Suprapubic skin (tissue), 4 donors: ENCODE measurements around the gene RHOB. TPM values are rescaled to one million over a fixed set of nuclear protein-coding genes. Genes with fewer than 3 reads are reported as not detected.

ENCODE experiments used
- DNase-seq, 2 donors: peaks; one replicate each; pipeline ENCODE4 v3.0.0-alpha.2; 2019; ENCODE audit warnings: low spot score in 2 of 2
- H3K27ac ChIP-seq: fragments of 200-600 bp; sonication (generic); one replicate; pipeline ENCODE4 v1.5.1; 2019
- H3K27me3 ChIP-seq: fragments of 200-600 bp; sonication (generic); one replicate; pipeline ENCODE4 v1.5.1; 2019
- H3K36me3 ChIP-seq: fragments of 200-600 bp; sonication (generic); one replicate; pipeline ENCODE4 v1.5.1; 2019
- H3K4me1 ChIP-seq: fragments of 200-600 bp; sonication (generic); one replicate; pipeline ENCODE4 v1.5.1; 2019
- H3K4me3 ChIP-seq: fragments of 200-600 bp; sonication (generic); one replicate; pipeline ENCODE4 v1.5.1; 2019; ENCODE audit warnings: mild to moderate bottlenecking
- H3K9me3 ChIP-seq: fragments of 200-600 bp; sonication (generic); one replicate; pipeline ENCODE4 v1.5.1; 2019
- EP300 ChIP-seq: sonication (generic); formaldehyde crosslinking; IDR thresholded peaks from one replicate; pipeline ENCODE4 v1.6.1; 2017; ENCODE audit warnings: antibody characterized with exemption
- POLR2A ChIP-seq, 2 donors: fragments of 450-650 bp; IDR thresholded peaks; one replicate each; pipeline ENCODE4 v1.6.1; 2017; ENCODE audit warnings: antibody characterized with exemption in 2 of 2, mild to moderate bottlenecking in 2 of 2, moderate library complexity in 2 of 2
- POLR2AphosphoS5 ChIP-seq, 3 donors: sonication (generic); formaldehyde crosslinking; IDR thresholded peaks; one replicate each; pipeline ENCODE4 v1.6.1; 2017; ENCODE audit warnings: antibody characterized with exemption in 3 of 3
- WGBS: methylation state at CpG from one replicate; pipeline ENCODE4 v1.1.5; 2018; 5-methylcytosine and 5-hydroxymethylcytosine counted together
- total RNA-seq, 4 donors: library from RNA; depleted of rRNA; stranded (reverse); fragments of >200 nt; gene quantifications; one replicate each; pipeline ENCODE4 v1.1.0, GENCODE V29; 2016
- TF ChIP-seq, protein P1 (sequence below), 2 donors: fragments of 200-600 bp in 1 of 2; fragments of 450-650 bp in 1 of 2; sonication (generic) in 1 of 2; IDR thresholded peaks; one replicate each; pipeline ENCODE4 v1.5.1; 2016 to 2019; ENCODE audit warnings: antibody characterized with exemption in 2 of 2, mild to moderate bottlenecking in 1 of 2, moderate library complexity in 1 of 2

Gene RHOB
- total RNA-seq, 4 donors from 2014 or later, result 404 to 719 (median 568) TPM

DNA sequence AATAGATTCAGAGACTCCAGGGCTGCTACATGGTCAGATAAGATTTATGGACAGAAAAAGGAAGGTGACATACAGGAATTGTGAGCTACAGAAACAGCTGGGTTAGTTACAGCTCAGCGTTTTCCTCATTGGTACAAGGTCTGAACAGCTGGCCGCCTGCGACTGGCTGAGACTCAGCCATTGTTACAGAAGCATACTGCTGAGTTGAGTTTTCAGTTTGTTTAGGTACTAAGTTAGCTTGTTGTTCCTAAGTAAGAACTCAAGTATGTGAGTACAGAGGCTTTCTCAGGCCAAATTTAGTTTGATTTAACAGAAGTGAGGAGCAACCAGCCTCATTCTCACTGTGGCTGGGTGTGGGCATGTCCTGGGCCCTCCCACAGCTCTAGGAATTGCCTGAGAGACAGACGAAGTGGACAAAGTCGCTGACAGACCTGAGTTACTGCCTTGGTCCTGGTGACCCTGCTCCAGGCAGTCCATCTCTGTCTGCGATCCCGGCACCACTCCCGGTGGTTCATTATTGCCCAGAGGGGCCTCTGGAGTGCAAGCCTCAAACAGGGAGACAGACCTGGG lies 27.8 kb upstream of the RHOB start:
- 48% methylated on average over 8 of the region's 8 CpGs for WGBS

DNA sequence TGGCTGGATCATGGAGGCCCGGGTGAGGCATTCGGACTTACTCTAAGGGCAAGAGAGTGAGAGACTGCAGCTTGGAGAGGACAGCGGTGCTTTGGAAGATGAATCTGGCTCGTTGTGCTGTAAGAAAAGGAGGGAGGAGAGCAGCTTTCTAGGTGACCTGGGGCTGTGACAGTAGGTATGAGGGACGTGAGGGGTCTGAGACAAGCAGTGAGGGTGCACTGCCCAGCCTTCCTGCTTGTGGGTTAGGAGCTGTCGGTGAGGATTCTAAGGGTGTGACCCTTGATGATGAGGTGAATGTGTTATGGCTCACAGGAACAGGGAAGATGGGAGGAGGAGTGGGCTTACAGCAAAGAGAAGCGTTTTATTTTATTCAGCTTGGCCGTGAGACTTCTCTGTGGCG lies 27.1 kb upstream of the RHOB start:
- no peaks in the 10 kb centered on the region for H3K9me3 ChIP-seq
- peaks cover 70% of the 10 kb centered on the region for H3K4me1 ChIP-seq
- 83% methylated on average over 9 of the region's 9 CpGs for WGBS
- H3K27ac ChIP-seq, result no peak overlapping the region
- TF ChIP-seq, protein P1, sequence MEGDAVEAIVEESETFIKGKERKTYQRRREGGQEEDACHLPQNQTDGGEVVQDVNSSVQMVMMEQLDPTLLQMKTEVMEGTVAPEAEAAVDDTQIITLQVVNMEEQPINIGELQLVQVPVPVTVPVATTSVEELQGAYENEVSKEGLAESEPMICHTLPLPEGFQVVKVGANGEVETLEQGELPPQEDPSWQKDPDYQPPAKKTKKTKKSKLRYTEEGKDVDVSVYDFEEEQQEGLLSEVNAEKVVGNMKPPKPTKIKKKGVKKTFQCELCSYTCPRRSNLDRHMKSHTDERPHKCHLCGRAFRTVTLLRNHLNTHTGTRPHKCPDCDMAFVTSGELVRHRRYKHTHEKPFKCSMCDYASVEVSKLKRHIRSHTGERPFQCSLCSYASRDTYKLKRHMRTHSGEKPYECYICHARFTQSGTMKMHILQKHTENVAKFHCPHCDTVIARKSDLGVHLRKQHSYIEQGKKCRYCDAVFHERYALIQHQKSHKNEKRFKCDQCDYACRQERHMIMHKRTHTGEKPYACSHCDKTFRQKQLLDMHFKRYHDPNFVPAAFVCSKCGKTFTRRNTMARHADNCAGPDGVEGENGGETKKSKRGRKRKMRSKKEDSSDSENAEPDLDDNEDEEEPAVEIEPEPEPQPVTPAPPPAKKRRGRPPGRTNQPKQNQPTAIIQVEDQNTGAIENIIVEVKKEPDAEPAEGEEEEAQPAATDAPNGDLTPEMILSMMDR (IDR thresholded peaks at IDR 0.05), result no peak
- no peak overlapping the region for H3K4me3 ChIP-seq
- DNase-seq, result peak in 1 of 2 donors; percentile 26
- H3K36me3 ChIP-seq, result no peaks in the 10 kb centered on the region
- no peaks in the 10 kb centered on the region for H3K27me3 ChIP-seq

More for the DNA sequence above, 27.8 kb upstream of the RHOB start:
- no peaks in the 10 kb centered on the region for H3K9me3 ChIP-seq
- H3K4me3 ChIP-seq, result no peak overlapping the region
- peak in 1 of 2 donors; percentile 72 for DNase-seq
- TF ChIP-seq, protein P1 (IDR thresholded peaks at IDR 0.05), result no peak
- peak overlapping the region; percentile 72 for H3K27ac ChIP-seq
- no peaks in the 10 kb centered on the region for H3K27me3 ChIP-seq
- peaks cover 64% of the 10 kb centered on the region for H3K4me1 ChIP-seq
- H3K36me3 ChIP-seq, result no peaks in the 10 kb centered on the region

DNA sequence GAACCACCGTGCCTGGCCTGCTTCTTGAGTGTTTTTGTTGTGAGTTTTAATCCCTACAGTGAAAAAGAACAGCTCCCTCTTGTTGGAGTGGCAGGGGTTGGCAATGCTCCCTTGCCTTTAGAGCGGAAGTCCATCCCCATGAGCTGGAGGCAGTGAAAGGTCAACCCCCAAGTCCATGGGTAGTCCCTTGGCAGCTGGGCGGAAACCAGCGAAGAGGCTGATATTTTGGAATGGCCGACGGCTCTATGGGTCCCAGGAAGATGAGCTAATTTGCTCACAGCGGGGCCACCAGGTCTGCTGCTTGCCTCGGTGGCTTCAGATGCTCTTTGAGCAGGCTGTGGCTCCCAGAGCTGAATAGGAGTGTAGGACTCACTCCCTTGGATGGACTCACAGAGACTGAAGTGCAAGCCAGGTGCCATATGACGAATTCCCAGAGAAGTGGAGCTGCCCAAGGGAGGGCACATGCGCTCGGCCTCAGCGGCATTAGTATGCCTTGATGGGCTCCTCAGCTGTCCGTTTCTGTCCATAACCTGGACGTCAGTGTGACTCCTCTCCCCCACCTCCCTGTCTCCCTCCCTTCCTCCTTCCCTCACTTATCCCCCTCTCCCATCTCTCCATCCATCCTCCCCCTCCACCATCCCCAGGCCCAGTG lies 25.4 kb upstream of the RHOB start:
- WGBS, result 83% methylated on average over 12 of the region's 14 CpGs
- peak overlapping the region; percentile 70 for H3K27ac ChIP-seq

DNA sequence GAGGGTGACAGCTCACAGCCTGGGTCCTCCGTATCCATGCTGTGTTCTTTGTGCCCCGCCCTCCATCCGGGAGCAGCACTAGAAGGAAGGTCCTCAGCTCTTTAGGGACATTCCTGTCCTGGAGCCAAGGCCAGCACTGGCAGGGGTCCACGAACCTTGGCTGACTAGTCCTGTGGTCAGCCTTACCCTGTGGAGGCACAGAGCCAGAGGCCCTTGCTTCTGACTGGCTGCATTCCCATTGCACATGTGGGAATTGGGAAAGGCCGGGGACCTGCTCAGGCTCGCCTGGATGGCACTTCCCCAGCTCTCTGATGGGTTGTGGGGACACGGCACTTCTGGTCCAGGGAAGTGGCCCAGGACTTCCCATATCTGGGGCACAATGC lies 24.9 kb upstream of the RHOB start:
- Histone ChIP-seq H3K9me3 (no peaks in the 10 kb centered on the region), H3K4me1 (peaks cover 75% of the 10 kb centered on the region), H3K27ac (peak overlapping the region; percentile 70), H3K27me3 (no peaks in the 10 kb centered on the region), H3K4me3 (no peak overlapping the region), H3K36me3 (no peaks in the 10 kb centered on the region)
- DNase-seq, result peak; percentile 95 to 96
- 13% methylated on average over 6 of the region's 7 CpGs for WGBS
- TF ChIP-seq POLR2A (IDR thresholded peaks at IDR 0.05) (no peak), POLR2AphosphoS5 (IDR thresholded peaks at IDR 0.05) (peak in 2 of 3 donors; percentile 84 to 90)

More for the DNA sequence above, 25.4 kb upstream of the RHOB start:
- peak in 1 of 2 donors; percentile 62 for DNase-seq
- peaks cover 75% of the 10 kb centered on the region for H3K4me1 ChIP-seq
- H3K27me3 ChIP-seq, result no peaks in the 10 kb centered on the region
- no peak for TF ChIP-seq EP300
- TF ChIP-seq, protein P1 (IDR thresholded peaks at IDR 0.05), result no peak
- TF ChIP-seq POLR2A (IDR thresholded peaks at IDR 0.05), result no peak
- no peak for TF ChIP-seq POLR2AphosphoS5 (IDR thresholded peaks at IDR 0.05)
- H3K9me3 ChIP-seq, result no peaks in the 10 kb centered on the region
- no peak overlapping the region for H3K4me3 ChIP-seq
- no peaks in the 10 kb centered on the region for H3K36me3 ChIP-seq

DNA sequence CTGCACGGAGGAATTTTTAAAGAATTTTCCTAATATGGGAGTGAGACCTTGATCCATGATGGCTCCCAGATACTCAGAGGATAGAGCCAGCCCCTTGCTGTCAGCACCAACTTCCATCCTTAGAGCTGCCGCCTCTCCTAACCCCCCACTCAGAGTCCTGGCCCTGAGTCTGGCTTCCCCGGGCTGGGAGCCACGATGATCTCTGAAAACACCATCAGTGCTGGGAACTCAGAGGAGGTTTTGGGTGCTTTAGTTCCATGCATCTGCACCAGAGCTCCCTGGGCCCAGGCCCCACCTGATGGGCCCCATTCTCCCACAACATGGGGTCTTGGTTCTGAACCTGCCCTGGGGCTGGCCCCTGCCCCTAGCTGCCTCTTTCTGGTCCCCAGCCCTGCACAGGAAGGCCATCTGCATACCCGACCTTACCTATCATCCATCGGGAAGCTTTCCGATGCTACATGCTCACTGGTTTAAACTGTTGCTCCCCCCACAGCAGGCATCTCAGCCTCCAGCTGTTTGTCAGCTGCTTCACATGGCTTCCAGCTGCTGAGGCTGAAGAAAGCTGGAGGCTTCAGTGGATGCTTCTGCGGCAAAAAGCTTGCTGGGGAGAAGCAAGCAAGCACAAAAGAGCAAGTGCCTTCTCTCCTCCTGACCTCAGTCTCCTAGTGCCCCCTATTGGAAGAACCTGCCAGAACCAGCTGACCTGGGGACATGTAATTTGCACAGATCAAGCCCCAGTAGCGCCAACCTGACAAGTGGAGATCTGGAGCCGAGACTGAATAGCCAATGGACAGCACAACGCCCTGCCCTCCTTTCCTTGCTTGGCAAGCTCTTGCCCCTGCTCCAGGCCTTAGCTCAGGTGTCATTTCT lies 24.2 kb upstream of the RHOB start:
- WGBS, result 57% methylated on average over 11 of the region's 11 CpGs
- Histone ChIP-seq H3K9me3 (no peaks in the 10 kb centered on the region), H3K4me3 (no peak overlapping the region), H3K4me1 (peaks cover 75% of the 10 kb centered on the region), H3K27ac (peak overlapping the region; percentile 70), H3K27me3 (no peaks in the 10 kb centered on the region), H3K36me3 (no peaks in the 10 kb centered on the region)
- DNase-seq, result peak in 1 of 2 donors; percentile 64
- TF ChIP-seq, protein P1 (IDR thresholded peaks at IDR 0.05), result no peak
- TF ChIP-seq EP300, result no peak
- no peak for TF ChIP-seq POLR2A (IDR thresholded peaks at IDR 0.05)
